ENCODE data around the gene CACNA1C.

CACNA1C gene

DNA sequence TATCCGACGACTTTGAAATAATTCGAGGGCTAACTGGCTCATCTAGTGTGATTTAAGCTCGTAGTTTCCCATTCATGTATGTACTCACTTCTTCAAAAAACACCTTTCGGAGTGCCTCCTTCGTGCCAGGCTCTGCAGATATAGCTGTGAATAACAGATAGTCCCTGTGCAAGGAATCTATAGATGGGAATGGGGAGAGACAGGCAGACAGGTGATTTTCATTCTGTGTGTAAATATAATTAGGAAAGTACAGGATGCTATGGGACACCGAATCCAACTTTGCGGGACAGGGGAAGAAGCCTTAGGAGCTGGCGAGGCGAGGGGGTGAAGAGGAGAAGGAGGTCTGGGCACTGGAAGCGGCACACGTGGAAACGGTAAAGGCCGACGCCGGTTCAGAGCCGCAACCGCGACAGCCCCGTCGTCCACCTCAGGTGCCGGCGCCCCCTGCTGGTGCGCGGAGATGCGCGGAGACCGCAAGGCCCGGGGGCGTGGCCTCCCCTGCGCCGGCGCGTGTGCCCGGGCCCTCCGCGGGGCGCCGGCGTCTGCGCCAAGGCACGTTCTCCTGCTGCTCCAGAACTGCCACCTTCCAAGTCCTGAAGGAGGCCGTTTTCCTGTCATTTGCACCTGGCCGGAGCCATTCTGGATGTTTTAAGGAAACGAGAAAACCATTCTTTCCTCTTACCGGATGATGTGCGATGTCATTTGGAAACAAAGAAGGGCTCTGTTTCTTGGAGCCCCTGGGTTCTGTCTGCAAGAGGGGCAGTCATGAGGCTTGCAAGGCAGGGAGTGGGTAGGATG, 18.0 kb upstream of the CACNA1C start:
- DNase-seq (ENCODE audit: low spot score) = peak; percentile 98
- FAIRE-seq = peak; percentile 94

DNA sequence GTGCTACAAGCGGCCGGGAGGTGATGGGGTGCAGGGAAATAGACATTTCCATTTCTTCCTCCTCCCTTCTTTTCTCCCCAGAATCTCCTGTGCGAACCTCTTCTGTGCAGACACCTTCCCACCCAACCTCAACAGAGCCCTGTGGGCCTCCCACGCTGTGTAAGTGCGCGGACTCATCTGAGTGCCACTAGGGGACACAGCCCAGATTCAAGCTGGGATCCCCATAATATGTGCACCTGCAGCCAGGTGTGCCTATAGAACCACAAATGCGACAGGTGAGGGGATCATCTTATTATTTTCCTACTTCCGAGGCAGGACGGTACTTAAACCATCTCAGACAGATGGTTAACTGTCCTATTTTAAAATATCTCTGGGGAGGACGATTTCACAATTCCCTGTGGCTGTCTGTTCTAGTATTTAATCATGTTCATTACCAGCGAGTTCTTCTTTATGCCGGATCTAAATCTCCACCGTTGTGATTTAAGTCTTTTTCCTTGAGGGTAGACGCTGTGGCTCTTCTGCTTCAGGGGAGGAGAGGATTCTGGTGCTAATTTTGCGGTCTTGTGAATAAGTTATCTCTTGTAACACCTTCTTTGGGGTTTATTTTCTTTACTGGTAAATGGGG, 17.2 kb upstream of the CACNA1C start:
- DNase-seq (ENCODE audit: low spot score) (no peak), FAIRE-seq (no peak)

DNA sequence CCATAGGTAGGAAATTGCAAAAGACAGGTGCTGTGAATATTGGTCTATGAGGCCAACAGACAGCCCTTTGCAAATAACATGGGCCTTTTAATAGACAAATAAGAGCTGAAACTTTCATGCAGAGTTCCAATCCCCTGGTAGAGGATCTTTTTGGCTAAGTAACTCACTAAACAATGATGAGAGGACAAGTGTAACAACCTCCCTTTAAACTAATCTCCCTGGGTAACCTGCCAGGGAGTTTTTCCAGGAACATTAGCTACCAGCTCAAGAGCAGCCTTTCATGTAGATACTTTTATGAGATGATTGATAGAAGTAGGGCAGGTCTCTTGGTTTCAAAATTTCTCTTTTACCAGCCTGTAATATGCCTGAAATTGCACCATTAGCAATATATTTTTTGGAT, 13.8 kb upstream of the CACNA1C start:
- DNase-seq (ENCODE audit: low spot score) (no peak), FAIRE-seq (no peak)

DNA sequence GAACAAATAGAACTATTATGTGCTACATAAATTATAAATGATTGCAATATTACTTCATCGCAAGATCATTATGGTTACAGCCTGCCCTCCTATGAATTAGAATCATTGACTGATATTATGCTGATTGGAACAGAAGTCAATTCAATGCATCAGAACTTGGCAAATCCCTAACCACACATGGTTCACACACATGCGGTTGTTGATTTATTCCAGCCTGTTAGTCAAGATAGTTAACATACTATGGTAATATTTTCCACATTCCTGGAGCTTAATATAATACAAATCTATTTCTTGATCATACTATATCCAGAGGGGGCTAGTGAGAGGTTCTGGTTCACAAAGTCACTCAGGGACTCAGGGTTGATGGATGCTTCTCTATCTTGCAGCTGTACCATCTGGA, 9.7 kb upstream of the CACNA1C start:
- DNase-seq (ENCODE audit: low spot score) (no peak), FAIRE-seq (no peak)

DNA sequence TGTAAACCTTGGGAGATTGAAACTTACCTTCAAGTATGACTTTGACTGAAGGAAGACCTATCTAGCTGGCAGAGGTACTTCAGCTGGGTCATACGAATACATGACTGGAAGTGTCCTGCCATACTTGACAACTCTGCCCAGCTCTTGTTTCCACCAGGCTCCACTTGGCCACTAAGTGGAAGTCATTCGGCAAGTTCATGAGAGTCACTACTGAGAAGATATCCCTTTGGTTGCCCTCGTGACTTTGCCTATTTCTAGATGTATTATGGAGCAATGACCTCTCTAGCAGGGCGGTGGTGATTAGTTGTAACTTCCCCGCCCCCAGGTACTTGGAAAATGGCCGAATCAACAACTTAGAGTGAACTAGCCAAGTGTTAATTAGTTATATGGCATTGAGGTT, 8.6 kb upstream of the CACNA1C start:
- FAIRE-seq = no peak
- DNase-seq (ENCODE audit: low spot score) = no peak

DNA sequence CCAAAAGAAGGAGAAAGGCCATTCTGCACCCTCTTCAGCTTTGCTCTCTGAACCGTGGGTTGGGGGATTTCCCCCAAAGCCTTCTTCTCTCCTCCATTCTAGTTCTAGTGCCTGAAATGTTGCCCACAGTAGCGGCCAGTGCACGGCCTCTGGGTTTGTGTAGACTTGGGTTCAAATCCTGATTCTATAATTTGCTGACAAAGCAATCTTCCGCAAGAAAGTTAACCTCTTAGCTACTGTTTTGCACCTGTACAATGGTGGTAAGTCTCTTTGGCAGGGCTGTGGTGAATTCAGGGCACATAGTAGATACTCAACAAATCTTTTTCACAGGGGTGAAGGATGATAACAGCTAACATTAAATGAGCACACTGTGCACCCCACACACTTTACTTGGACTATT, 5.8 kb upstream of the CACNA1C start:
- FAIRE-seq = peak; percentile 76
- no peak for DNase-seq (ENCODE audit: low spot score)

DNA sequence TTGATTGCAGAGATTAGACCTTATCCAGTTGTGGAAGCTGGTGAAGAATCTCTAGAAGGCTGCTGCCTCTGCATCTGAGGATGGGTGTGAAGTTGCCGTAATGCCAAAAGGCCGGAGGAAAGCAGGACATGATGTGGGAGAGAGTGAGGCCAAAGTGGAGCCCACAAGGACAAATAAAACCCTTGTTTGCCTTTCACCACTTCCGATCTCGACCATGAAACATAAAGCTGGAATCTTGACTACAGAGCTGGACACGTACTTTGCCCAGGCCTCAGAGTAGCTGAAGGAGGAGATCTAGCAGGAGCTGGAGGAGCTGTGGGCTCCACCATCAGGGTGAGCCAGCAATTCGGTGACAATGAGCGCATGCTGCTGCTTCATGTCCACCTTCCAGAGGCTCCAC, 5.0 kb upstream of the CACNA1C start:
- no peak for FAIRE-seq

DNA sequence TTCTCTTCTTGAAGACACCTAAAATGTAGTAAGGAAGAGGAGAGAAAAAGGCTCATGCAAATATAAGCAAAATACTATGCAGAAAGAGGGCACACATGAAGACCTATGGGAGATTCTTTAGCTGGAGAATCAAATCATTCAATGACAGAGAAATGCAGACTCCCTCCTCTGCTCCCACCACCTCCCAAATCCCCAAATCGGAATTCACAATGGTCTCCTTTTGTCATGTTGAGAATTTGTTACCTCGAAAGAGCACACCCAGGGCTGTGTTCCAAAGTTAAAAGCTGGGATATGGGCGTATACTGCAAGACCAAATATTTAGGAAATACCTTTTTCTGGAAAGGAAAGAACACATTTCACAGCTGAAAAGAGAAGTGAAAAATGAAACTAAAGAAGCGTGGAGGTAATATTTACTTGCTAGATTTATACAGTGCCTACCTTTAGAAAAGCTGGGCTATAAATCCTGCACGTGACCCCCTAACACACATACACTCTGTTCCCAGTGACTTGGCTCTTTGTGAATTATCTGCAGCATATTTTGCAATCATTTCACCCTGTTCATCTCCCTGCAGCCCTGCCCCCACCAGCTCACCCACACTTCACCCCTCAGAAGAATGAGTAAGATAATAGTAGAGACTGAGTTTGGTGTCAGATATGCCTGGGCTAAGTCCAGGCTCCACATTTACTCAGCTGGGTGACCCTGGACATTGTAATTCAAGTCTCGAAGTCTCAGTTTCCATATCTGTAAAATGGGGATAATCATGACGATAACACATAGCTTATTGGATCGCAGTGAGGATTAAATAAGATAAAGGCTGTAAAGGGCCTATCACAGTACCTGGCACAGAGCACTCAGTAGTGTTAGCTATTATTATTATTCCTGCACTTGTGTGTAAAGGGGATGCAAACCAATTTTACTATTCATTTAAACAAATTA, 2.9 kb upstream of the CACNA1C start:
- FAIRE-seq (no peak), DNase-seq (ENCODE audit: low spot score) (no peak)

More for the DNA sequence above, 5.0 kb upstream of the CACNA1C start:
- DNase-seq (ENCODE audit: low spot score) = no peak

DNA sequence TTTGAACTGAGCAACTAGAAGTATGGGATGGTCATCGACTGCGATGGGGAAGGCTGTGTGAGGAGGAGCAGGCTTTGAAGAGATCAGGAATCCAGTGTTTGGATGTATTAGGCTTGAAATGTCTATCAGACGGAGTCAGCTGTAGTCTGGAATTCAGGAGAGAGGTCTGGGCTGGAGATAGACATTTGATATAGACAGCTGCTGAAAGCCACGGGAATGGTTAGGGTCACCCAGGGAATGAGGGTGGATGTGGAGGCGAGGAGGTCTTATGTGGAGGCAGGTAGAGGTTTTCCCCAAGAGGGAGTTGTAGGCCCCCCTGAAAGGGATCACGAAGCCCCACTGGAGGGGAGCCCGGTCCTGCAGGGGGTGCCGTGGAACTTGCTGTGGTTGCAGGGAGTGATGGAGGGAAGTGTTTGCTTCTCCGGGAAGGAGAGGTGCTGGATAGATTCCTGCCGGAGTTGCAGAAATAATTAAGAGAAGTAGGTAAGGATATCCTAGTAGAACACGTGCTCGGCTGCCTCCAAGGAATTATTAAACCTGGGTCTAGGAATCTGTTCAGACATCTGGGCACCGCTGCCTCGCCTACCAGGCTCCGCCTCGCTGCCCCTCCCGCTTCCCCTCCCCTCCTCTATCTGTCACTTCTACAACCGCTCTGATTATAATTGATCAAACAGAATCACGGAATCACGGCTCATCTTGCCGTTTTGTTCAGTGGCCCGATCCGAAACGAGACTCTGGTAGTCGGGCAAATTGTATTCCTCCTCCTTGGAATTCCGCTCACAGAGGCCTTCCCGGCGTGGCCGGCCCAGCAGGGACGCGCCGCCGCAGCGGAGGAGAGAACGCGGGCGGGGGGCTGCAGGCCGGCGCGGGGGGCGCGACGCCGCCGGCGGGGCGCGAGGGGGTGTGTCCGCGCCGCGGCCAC, 826 bp upstream of the CACNA1C start:
- peak; percentile 42 for DNase-seq (ENCODE audit: low spot score)
- peak; percentile 32 for FAIRE-seq

DNA sequence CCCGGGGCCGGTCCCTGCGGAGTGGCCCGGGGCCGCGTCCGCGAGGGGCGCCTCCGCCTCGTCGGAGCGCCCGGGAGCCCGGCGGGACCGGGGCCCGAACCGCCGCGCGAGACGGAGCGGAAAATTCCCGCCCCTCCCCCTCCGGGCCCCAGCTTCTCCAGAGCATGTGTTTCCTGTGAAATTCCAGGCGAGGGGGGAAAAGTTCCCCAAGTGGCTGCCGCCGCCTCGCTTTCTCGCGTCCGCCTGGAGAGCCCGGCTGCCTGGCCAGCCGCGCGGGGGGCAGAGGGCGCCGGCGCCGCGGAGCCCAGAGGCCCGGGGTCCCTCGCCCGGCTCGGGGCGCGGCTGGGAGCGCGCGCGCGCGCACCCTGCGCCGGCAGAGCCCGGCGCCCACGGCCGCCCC, 904 bp downstream of the CACNA1C start:
- no peak for DNase-seq (ENCODE audit: low spot score)
- no peak for FAIRE-seq

DNA sequence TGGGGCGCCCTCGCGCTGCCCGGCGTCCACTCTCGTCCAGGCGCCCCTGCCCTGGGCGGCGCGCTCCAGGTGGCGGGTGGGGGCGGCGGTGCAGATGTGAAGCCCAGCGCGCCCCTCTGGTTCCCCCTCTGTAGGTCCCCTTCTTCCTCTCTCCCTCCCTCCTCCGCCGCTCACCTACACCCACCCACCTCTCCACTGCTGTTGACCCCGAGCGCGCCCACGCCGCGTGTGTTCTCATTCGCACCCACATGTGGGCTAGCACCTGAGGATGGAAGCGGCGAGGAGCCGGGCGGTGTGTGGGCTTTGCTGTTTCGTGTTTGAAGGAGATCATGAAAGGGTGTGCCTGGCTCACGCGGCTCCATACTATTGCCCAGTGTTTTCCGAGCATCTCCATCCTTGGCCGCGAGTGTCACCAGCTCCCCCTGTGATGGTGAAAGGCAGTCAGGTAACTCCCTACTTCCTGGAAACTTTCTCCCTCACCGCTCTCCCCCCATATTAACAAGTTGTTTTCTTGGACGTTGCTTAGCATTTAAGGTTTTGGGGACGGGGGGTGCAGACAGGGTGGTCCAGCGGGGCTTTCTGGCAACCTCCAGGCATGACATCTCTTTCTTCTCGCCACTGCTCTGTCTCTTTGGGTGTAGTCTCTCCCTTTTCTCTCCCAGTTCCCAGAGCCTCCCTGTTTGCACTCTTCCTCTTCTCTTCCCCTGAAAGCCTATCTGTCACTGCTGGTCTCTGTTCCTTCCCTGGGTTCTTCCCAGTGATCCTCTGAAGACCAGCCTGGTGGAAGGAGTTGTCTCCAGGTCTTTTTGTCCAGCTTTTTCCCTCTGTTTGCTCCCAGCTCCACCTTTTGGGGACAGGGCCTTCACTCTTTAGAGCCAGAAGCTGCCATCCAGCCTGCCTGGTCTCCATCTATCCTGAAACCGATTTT, 1.6 kb downstream of the CACNA1C start:
- FAIRE-seq = peak; percentile 90
- DNase-seq (ENCODE audit: low spot score) = peak; percentile 52

DNA sequence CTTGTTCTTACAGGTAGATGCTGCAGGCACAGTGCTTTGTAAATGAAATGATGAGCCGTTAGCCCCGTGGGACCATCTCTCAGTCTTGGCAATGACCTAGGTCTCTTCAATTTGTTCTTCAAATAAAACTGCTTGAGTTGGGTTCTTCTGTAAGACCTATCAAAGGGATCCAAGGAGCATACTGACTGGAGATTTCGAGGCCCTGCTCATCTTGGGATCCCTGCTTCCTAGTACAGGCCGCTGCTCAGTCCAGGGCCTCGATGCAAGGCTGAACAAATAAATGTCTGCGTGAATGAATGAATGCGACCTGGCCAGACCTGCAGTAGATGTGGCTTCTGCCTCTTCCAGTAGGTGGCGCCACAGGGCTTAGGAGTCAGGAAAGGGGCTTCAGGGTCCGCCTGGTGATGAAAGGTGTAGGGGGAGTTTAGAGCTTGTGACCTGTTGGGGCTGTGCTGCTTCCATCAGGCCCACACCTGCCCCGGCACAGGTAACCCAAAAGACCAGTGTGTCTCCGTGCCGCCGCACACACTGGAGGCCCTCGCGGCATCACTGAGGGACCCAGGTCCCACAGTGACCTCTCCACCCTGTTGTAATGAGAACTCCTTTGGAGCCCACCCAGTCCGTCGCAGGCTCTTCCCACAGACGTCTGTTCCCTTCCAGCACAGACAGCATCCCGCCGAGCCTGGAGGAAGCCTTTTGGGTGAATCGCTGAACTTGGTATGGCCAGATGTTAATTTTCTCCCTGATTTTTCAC, 4.4 kb downstream of the CACNA1C start:
- FAIRE-seq (peak; percentile 91), DNase-seq (ENCODE audit: low spot score) (peak; percentile 72)

DNA sequence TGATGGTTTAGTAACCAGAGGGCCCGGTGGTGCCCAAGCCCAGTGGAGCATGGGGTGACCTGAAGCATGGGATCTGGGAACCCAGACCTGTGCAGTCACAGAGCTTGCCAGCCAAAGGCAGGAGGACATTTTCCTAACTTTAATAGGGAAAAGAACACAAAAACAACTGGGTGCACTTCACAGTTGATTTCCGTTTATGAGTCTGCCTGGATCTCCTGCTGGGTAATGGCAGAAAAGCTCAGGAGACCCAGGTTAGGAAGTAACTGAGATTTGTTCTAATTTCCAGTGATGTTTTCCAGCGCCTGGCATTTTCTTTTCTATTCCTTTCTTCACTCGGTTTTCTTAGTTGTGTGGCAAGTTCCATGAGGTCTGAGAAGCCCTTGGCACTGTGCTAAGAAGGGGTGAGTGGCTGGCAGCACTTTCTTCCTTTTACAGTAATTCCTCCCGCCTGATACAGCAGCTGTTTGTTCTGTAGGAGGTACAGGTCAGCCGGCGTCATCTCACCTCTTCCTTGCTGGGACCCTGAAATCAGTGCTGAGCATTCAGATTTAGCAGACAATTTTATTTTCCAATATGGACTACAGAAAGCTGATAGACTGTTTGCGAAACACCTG, 5.1 kb downstream of the CACNA1C start:
- FAIRE-seq (peak; percentile 30), DNase-seq (ENCODE audit: low spot score) (no peak)

DNA sequence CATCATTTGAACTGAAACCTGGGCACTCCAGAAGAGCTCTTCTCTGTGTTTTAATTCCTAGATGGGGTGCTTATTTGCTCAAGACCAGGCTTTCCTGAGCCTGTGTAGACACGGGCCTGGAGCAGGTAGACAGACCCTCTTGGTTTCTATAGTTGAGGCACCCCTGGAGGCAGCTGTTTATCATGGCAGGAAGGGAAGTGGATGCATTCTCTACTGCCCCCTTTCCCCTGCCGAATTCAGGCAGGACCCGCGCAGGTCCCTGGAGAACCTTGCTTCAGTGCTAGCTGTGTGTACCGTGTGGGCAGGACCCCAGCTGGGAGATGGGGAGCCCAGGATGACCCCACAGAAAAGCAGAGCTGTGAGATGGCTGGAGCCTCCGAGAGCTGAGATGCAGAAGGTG, 6.0 kb downstream of the CACNA1C start:
- FAIRE-seq = peak; percentile 46

DNA sequence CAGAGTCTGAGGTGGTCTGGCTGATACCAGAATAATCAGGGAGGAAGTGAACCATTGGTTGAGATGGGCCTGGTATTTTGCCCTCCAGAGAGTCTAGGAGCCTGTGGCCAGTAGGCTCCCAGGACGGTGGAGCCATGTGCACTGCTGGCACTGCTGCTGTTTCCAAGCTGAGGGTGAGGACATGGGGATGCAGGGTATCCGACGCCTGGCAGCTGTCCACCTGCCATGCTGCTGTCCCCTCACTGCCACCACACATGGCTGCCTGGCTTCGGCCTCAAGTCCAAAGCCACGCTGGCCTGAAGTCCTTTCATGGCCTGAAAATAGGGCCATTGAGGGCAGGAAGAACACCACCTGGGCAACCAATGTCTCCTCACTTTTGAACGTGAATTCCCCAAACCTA, 8.6 kb downstream of the CACNA1C start:
- peak; percentile 20 for FAIRE-seq
- DNase-seq (ENCODE audit: low spot score) = no peak

More for the DNA sequence above, 6.0 kb downstream of the CACNA1C start:
- DNase-seq (ENCODE audit: low spot score) = no peak

DNA sequence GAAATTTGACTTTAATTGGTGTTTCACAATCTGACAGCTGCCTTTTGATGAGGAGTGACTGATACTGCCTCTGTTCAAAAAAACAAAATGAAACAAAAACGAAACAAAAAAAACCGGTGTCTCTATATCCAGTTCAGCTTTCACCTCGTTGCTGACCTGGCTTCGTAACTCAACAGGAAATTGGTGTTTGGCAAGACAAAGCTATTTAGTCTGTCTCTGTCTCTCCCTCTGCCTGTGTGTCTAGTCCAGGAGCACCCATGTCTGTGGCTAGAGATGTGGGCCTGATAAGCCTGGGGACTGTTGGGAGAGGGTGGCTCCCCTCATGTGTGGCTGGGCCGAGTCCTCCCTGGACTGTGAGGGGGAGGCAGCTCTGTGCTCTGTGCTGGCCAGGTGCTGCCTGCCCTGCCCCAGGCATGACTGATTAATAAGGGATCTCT, 11.3 kb downstream of the CACNA1C start:
- peak; percentile 66 for FAIRE-seq
- DNase-seq (ENCODE audit: low spot score) = peak; percentile 40

DNA sequence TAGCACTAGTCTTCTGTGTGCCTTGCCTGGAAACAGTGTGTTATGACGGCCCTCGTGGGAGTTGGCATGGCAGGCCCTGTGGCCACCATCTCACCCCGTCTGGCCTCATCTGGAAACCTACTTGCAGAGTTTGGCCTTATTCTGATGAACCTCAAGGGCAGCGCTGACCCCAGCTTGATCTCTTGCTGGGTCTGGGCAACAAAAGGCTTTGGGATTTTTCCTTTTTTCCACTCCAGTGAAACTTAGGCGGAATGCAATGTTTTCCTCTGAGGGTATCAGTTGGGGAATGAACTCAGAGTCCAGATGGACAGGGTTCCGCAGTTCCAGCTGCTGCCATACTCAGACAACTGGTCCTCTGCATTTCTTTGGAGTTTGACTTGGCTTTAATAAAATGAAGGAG, 15.9 kb downstream of the CACNA1C start:
- FAIRE-seq (no peak), DNase-seq (ENCODE audit: low spot score) (no peak)

DNA sequence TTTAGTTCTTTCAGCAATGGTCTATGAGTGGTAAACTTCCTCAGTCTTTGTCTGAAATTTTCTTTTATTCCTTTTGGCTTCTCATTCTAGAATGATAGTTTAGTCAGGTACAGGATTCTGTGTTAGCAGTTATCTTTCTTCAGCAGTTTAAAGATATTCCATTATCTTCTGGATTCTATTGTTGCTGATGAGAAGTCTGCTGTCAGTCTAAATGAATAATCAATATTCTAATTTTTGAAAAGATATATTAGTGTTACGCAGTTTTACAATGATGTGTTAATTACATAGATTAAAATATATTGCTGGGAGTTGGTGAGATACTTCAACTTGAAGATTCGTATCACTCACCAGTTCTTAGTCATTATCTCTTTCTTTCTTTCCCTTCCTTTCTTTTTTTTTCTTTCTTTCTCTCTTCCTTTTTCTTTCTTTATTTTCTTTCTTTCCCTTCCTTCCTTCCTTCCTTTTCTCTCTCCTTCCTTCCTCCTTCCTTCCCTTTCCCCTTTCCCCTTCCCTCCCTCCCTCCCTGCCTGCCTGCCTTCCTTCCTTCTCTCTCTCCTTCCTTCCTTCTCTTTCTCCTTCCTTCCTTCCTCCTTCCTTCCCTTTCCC, 17.8 kb downstream of the CACNA1C start:
- FAIRE-seq = no peak
- DNase-seq (ENCODE audit: low spot score) = no peak
